HCT116 (cell line): ENCODE results near the gene PLRG1. TPM values are rescaled to one million over a fixed set of nuclear protein-coding genes. Genes with fewer than 3 reads are reported as not detected.

Experiments used
- ATAC-seq: fragments of 200-7000 bp; cut with Tn5 transposase; 2 replicates; pipeline ENCODE4 v1.9.1; 2020; ENCODE audit warnings: mild to moderate bottlenecking, moderate library complexity
- BruUV-seq: library from RNA; stranded (reverse); fragments of 400-500 nt; replicated peaks from 2 replicates; lab custom pipeline; 2021; lab: Mats Ljungman, UMichigan
- CTCF ChIA-PET: fragments of 300-600 bp; sonication (Branson Sonifier 250); formaldehyde crosslinking; loops from one replicate; lab custom pipeline; 2021; ENCODE audit warnings: antibody characterized with exemption; lab: Charles Lee
- POLR2A ChIA-PET: fragments of 300-600, 350-600 bp; sonication (Branson Sonifier 250); formaldehyde crosslinking; loops from one replicate; lab custom pipeline; 2021; ENCODE audit warnings: antibody characterized with exemption; lab: Charles Lee
- RAD21 ChIA-PET, 2 experiments: fragments of 300-600 bp; sonication (Branson Sonifier 250); formaldehyde crosslinking; loops; one replicate each; lab custom pipeline; 2023; ENCODE audit warnings: low total read pairs in 2 of 2; ENCODE audit not compliant: uncharacterized antibody in 2 of 2, unreplicated experiment in 2 of 2, low non-redundant PET in 1 of 2; lab: Charles Lee
- DNase-seq: peaks from one replicate; pipeline ENCODE4 v3.0.0-alpha.2; 2010; ENCODE audit warnings: low read depth, low spot score
- H2AFZ ChIP-seq: fragments of 200-600 bp; shearing (Covaris generic), sonication (generic); 2 replicates; pipeline ENCODE4 v1.6.1; 2017; ENCODE audit warnings: low read depth, mixed run types, mixed read lengths, antibody characterized with exemption, low read length; ENCODE audit not compliant: poor library complexity, severe bottlenecking
- H3K27ac ChIP-seq: 2 replicates; pipeline ENCODE4 v1.5.1; 2012; ENCODE audit warnings: low read depth, low read length
- H3K27me3 ChIP-seq: fragments of 200-600 bp; sonication (generic); 2 replicates; pipeline ENCODE4 v1.6.1; 2016; ENCODE audit warnings: mixed run types, low read length, mixed read lengths; ENCODE audit not compliant: insufficient read depth
- H3K36me3 ChIP-seq, 2 experiments: fragments of 200-500 bp in 1 of 2; fragments of 200-600 bp in 1 of 2; sonication (Bioruptor generic) in 1 of 2; sonication (generic) in 1 of 2; 2 replicates each; pipeline versions ENCODE4 v1.5.1 to v1.6.1; 2014 to 2016; ENCODE audit warnings: low read length in 2 of 2, inconsistent platforms in 1 of 2, mixed read lengths in 1 of 2, mixed run types in 1 of 2; ENCODE audit not compliant: insufficient read depth in 2 of 2, control insufficient read depth in 1 of 2
- H3K4me1 ChIP-seq, 2 experiments: fragments of 200-600 bp in 1 of 2; sonication (generic) in 1 of 2; 2 replicates each; pipeline versions ENCODE4 v1.5.1 to v1.6.1; 2012 to 2017; ENCODE audit warnings: low read length in 2 of 2, inconsistent platforms in 1 of 2, mild to moderate bottlenecking in 1 of 2, mixed read lengths in 1 of 2, mixed run types in 1 of 2, moderate library complexity in 1 of 2; ENCODE audit not compliant: insufficient read depth in 2 of 2, control insufficient read depth in 1 of 2
- H3K4me2 ChIP-seq: fragments of 200-600 bp; sonication (generic); 2 replicates; pipeline ENCODE4 v1.6.1; 2017; ENCODE audit warnings: mixed run types, low read length, mixed read lengths
- H3K4me3 ChIP-seq, 2 experiments: fragments of 200-600 bp in 1 of 2; sonication (generic) in 1 of 2; replicated peaks in 1 of 2; 2 replicates each; pipeline ENCODE4 v1.5.1; 2011 to 2016; ENCODE audit warnings: low read length in 2 of 2, control low read depth in 1 of 2, low read depth in 1 of 2, mild to moderate bottlenecking in 1 of 2, mixed read lengths in 1 of 2, mixed run types in 1 of 2
- H3K79me2 ChIP-seq: fragments of 200-600 bp; sonication (generic); 2 replicates; pipeline ENCODE4 v1.6.1; 2017; ENCODE audit warnings: mild to moderate bottlenecking, mixed run types, low read length, moderate library complexity, mixed read lengths; ENCODE audit not compliant: insufficient read depth
- H3K9ac ChIP-seq: fragments of 200-600 bp; sonication (generic); 2 replicates; pipeline ENCODE4 v1.6.1; 2016; ENCODE audit warnings: low read length, mixed read lengths
- H3K9me2 ChIP-seq: fragments of 200-600 bp; sonication (generic), shearing (Covaris generic); 2 replicates; pipeline ENCODE4 v1.6.1; 2017; ENCODE audit warnings: mixed run types, mild to moderate bottlenecking, moderate library complexity; ENCODE audit not compliant: insufficient read depth
- H3K9me3 ChIP-seq, 2 experiments: fragments of 200-500 bp in 1 of 2; fragments of 200-600 bp in 1 of 2; sonication (Bioruptor generic) in 1 of 2; sonication (generic) in 1 of 2; 2 replicates each; pipeline ENCODE4 v1.6.1; 2014 to 2017; ENCODE audit warnings: low read length in 2 of 2, mixed read lengths in 2 of 2, inconsistent platforms in 1 of 2, low read depth in 1 of 2, mild to moderate bottlenecking in 1 of 2, mixed run types in 1 of 2, moderate library complexity in 1 of 2; ENCODE audit not compliant: control insufficient read depth in 1 of 2, insufficient read depth in 1 of 2
- H4K20me1 ChIP-seq: fragments of 200-600 bp; sonication (generic), shearing (Covaris generic); 2 replicates; pipeline ENCODE4 v1.6.1; 2017; ENCODE audit warnings: mixed run types, mild to moderate bottlenecking, moderate library complexity; ENCODE audit not compliant: insufficient read depth
- CBX3 ChIP-seq: IDR thresholded peaks from 2 replicates; pipeline ENCODE4 v1.6.1; 2012; ENCODE audit warnings: low read depth
- CEBPB ChIP-seq: IDR thresholded peaks from 2 replicates; pipeline ENCODE4 v1.6.1; 2012; ENCODE audit warnings: low read depth
- ELF1 ChIP-seq: IDR thresholded peaks from 2 replicates; pipeline ENCODE4 v1.6.1; 2012; ENCODE audit warnings: low read depth, borderline replicate concordance
- EZH2 ChIP-seq: fragments of 200-600 bp; sonication (generic); IDR thresholded peaks from 2 replicates; pipeline ENCODE4 v1.6.1; 2017; ENCODE audit warnings: antibody characterized with exemption, mixed run types
- EZH2phosphoT487 ChIP-seq: fragments of 200-600 bp; IDR thresholded peaks from 2 replicates; pipeline ENCODE4 v1.6.1; 2018; ENCODE audit warnings: antibody characterized with exemption, borderline replicate concordance
- FOSL1 ChIP-seq: IDR thresholded peaks from 2 replicates; pipeline ENCODE4 v1.6.1; 2012; ENCODE audit warnings: low read depth
- JUND ChIP-seq: IDR thresholded peaks from 2 replicates; pipeline ENCODE4 v1.6.1; 2012
- POLR2AphosphoS5 ChIP-seq: IDR thresholded peaks from 2 replicates; pipeline ENCODE4 v1.6.1; 2011; ENCODE audit warnings: mild to moderate bottlenecking, low read depth, low read length, moderate library complexity
- RAD21 ChIP-seq: IDR thresholded peaks from 2 replicates; pipeline ENCODE4 v1.6.1; 2012; ENCODE audit warnings: low read depth, mild to moderate bottlenecking
- TCF7L2 ChIP-seq: IDR thresholded peaks from 2 replicates; pipeline ENCODE4 v1.7.0; 2011; ENCODE audit warnings: borderline replicate concordance, inconsistent platforms; ENCODE audit not compliant: insufficient read depth, insufficient read length; ENCODE audit errors: extremely low read depth
- YY1 ChIP-seq: IDR thresholded peaks from 2 replicates; pipeline ENCODE4 v1.6.1; 2011; ENCODE audit warnings: low read length, low read depth, moderate library complexity, mild to moderate bottlenecking; ENCODE audit not compliant: insufficient replicate concordance; ENCODE audit errors: extremely low read depth
- ZBTB33 ChIP-seq: IDR thresholded peaks from 2 replicates; pipeline ENCODE4 v1.6.1; 2011; ENCODE audit warnings: mild to moderate bottlenecking, low read length, moderate library complexity; ENCODE audit not compliant: insufficient replicate concordance; ENCODE audit errors: extremely low read depth
- ZFX ChIP-seq: fragments of 450-650 bp; IDR thresholded peaks from 2 replicates; pipeline ENCODE4 v1.6.1; 2017
- intact Hi-C: fragments of 100-400 bp; cut with micrococcal nuclease; formaldehyde crosslinking; loops from 2 replicates; pipeline ENCODE4 v1.10.0; 2022
- total RNA-seq: library from RNA; stranded (reverse); gene quantifications from one replicate; pipeline ENCODE4 v1.2.1, GENCODE V29; 2021; ENCODE audit not compliant: unreplicated experiment
- TF ChIP-seq, protein P1 (sequence below): IDR thresholded peaks from 2 replicates; pipeline ENCODE4 v1.6.1; 2012

PLRG1 gene
- total RNA-seq, 1 experiment from 2014 or later = 141 TPM

- no peaks in the 10 kb centered on the region for H4K20me1 ChIP-seq
- H3K27ac ChIP-seq = no peak overlapping the region
- RAD21 ChIA-PET = interaction anchor here in 1 of 2 experiments (1.0 kb wide), 1 partner anchor 9 kb away, joined by 4 read pairs; no protein-coding TSS in a partner anchor
- POLR2A ChIA-PET = no interaction called here
- TF ChIP-seq CEBPB (no peak), EZH2phosphoT487 (no peak), YY1 (no peak), TCF7L2 (no peak), ELF1 (no peak), RAD21 (no peak), CBX3 (no peak), JUND (no peak), POLR2AphosphoS5 (no peak), FOSL1 (no peak), ZBTB33 (no peak), EZH2 (no peak), ZFX (no peak)
- TF ChIP-seq, protein P1, sequence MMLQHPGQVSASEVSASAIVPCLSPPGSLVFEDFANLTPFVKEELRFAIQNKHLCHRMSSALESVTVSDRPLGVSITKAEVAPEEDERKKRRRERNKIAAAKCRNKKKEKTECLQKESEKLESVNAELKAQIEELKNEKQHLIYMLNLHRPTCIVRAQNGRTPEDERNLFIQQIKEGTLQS = no peak
- DNase-seq (no peak), ATAC-seq (no peak)
- 0 out of 4 replicates have a peak, but pooled peaks cover 0 to 3% of the 10 kb centered on the region in 2 experiments for H3K4me1 ChIP-seq
- no peaks in the 10 kb centered on the region for H3K27me3 ChIP-seq
- H3K9ac ChIP-seq = no peak overlapping the region
- no peaks in the 10 kb centered on the region for H3K36me3 ChIP-seq
- no peak overlapping the region for H3K4me2 ChIP-seq
- H2AFZ ChIP-seq = no peak overlapping the region
- CTCF ChIA-PET = no interaction called here
- intact Hi-C loops = no loop called here
- H3K79me2 ChIP-seq = no peaks in the 10 kb centered on the region
- no TSS peak for BruUV-seq
- no peaks in the 10 kb centered on the region for H3K9me3 ChIP-seq
- H3K9me2 ChIP-seq = no peaks in the 10 kb centered on the region
- no peak overlapping the region for H3K4me3 ChIP-seq
Observed at GRCh38 chr4:154528869-154529268, 21.3 kb downstream of the PLRG1 start.
